ENCODE results near the gene PBX4. TPM values are rescaled to one million over a fixed set of nuclear protein-coding genes. Genes with fewer than 3 reads are reported as not detected.

PBX4 gene
- total RNA-seq, 1 donor: 1.7 TPM

DNA sequence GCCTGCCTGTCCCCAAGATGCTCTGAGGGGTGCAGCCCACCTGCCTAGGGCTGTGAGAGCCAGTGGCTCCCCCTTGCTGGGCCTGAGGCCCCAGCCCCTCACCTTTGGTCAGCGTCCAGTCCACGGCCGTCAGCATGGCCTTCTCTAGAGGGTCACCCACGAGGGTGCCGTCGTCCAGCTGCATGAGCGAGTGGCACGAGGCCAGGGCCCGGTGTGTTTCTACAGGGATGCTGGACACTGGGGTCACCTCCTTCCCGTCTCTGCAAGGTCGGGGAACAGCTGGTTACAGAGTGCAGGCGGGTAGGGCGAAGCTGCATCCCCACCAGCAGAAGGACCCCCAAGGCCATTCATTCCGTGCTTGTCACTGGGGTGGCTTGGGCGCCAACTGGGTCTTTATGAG lies 36.0 kb upstream of the PBX4 start:
- TF ChIP-seq CTCF (IDR thresholded peaks at IDR 0.05; ENCODE audit: insufficient read depth, low read depth, low read length): no peak
- no peak for DNase-seq (ENCODE audit: low read depth)

GRCh38 chr19:19653597-19654147 lies 35.2 kb upstream of the PBX4 start:
- H3K4me3 ChIP-seq (ENCODE audit: low read depth, low read length): no peak overlapping the region
- DNase-seq (ENCODE audit: low read depth): no peak
- TF ChIP-seq CTCF (IDR thresholded peaks at IDR 0.05; ENCODE audit: insufficient read depth, low read depth, low read length): no peak

More for the DNA sequence above, 36.0 kb upstream of the PBX4 start:
- no peak overlapping the region for H3K4me3 ChIP-seq (ENCODE audit: low read depth, low read length)

- no peak for DNase-seq (ENCODE audit: low read depth)
- no peak for TF ChIP-seq CTCF (IDR thresholded peaks at IDR 0.05; ENCODE audit: insufficient read depth, low read depth, low read length)
- no peak overlapping the region for H3K4me3 ChIP-seq (ENCODE audit: low read depth, low read length)
Measured at GRCh38 chr19:19652482-19653295, 34.2 kb upstream of the PBX4 start.

DNA sequence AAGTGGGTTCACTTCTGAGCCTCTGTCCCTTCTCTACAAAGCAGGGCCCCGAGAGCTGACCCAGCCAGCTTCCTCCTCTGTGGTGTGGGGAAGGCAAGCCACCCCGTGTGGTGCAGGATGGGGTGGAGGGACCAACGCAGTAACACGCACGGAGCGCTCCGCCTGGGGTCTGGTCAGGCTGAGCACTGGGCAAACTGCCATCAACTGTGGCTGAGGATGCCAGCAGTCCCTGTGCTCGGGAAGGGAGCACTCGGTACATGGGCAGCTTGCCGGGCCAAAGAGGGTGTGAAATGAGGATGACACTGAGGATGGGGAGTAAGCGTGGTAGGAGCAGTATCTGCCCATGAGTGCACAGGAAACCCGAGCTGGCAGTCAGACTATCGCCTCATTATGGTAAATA lies 32.6 kb upstream of the PBX4 start:
- no peak for TF ChIP-seq CTCF (IDR thresholded peaks at IDR 0.05; ENCODE audit: insufficient read depth, low read depth, low read length)
- DNase-seq (ENCODE audit: low read depth): no peak
- no peak overlapping the region for H3K4me3 ChIP-seq (ENCODE audit: low read depth, low read length)

DNA sequence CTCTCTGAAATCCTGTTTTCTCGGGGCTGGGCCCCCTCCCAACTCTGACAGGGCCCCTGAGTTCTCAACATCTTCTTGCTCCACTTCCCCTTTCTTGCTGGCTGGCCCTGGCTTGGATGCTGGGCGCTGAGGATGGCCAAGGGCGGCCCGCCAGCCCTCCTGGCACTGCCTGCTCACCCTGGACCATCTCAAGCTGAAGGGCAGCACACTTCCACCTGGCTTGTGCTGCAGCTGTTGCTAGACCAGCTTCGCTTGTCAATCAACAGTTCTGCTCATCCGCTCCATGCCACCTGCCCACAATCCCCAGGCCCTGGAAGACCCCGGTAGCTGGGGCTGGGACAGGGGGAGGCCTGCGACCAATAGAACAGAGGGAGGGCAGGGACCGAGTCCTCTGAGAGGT lies 31.8 kb upstream of the PBX4 start:
- DNase-seq (ENCODE audit: low read depth): no peak
- H3K4me3 ChIP-seq (ENCODE audit: low read depth, low read length): no peak overlapping the region
- no peak for TF ChIP-seq CTCF (IDR thresholded peaks at IDR 0.05; ENCODE audit: insufficient read depth, low read depth, low read length)

GRCh38 chr19:19649580-19649995 lies 31.1 kb upstream of the PBX4 start:
- DNase-seq (ENCODE audit: low read depth): no peak
- no peak for TF ChIP-seq CTCF (IDR thresholded peaks at IDR 0.05; ENCODE audit: insufficient read depth, low read depth, low read length)
- no peak overlapping the region for H3K4me3 ChIP-seq (ENCODE audit: low read depth, low read length)

Data from fibroblast of villous mesenchyme (primary cell).